ENCODE data around the gene F2RL3.
"Not testable (repeated sequence)": the region's sequence is repeated elsewhere in the genome, so short reads cannot be mapped to it uniquely, and the experiment has no call there.

The F2RL3 gene

DNA sequence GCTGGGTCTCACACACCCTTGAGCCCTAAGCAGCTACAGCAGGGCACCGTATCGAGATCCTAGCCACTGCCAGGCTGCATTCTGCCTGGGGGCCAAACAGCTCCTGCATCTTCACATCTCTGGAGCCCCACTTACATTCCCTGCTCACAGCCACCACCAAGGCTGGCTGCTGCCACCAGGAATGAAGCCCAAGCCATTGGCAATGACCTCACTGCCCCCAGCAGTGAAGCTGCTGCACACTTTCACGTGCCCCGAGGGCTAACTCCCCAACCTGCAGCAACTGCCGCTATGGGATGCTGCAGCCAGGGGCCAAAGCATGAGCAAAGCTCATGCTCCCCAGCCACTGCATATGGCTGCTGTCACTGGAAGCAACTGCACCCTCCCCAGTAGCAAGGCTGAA is 42.0 kb downstream of the F2RL3 start:
- H3K4me3 ChIP-seq (ENCODE audit: low read length) = no peak overlapping the region
- no peak for DNase-seq (ENCODE audit: low read depth)
- TF ChIP-seq, protein P1, sequence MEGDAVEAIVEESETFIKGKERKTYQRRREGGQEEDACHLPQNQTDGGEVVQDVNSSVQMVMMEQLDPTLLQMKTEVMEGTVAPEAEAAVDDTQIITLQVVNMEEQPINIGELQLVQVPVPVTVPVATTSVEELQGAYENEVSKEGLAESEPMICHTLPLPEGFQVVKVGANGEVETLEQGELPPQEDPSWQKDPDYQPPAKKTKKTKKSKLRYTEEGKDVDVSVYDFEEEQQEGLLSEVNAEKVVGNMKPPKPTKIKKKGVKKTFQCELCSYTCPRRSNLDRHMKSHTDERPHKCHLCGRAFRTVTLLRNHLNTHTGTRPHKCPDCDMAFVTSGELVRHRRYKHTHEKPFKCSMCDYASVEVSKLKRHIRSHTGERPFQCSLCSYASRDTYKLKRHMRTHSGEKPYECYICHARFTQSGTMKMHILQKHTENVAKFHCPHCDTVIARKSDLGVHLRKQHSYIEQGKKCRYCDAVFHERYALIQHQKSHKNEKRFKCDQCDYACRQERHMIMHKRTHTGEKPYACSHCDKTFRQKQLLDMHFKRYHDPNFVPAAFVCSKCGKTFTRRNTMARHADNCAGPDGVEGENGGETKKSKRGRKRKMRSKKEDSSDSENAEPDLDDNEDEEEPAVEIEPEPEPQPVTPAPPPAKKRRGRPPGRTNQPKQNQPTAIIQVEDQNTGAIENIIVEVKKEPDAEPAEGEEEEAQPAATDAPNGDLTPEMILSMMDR (conservative IDR thresholded peaks at IDR 0.05; ENCODE audit: low read depth, low read length) = no peak

DNA sequence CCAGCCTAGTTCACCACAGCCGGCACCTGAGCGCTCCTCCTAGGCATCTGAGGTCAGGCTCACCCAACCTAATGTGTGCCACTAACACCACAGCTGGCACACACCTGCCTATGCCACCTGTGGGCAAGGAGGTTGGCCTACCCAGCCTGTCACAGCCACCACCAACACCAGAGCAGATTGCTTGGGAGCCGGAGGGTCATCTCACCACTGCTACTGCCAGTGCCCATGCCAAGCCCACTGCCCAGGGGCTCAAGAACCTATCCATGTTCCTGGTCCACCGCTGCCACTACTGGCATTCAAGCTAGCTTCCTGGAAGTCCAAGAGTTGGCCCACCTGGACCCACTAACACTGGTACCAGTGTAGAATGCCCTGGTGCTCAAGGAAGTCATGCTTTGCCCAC is 42.5 kb downstream of the F2RL3 start:
- TF ChIP-seq, protein P1 (conservative IDR thresholded peaks at IDR 0.05; ENCODE audit: low read depth, low read length) = no peak
- no peak overlapping the region for H3K4me3 ChIP-seq (ENCODE audit: low read length)
- no peak for DNase-seq (ENCODE audit: low read depth)

DNA sequence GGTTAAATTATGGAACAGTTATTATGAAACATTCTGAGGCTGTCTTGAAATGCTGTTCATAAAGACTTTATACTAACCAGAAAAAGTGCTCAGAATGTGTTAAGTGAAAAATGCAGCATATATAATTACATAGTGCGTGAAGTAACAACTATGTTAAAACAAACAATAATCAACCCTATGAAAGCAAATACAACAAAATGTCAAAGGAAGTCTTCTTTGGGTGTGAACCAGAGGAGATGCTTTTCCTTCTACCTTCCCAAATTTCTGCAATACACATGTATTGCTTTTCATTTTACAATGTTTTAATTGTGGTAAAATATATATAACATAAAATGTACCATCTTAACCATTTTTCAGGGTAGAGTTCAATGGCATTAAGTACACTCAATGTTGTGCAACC is 45.7 kb downstream of the F2RL3 start:
- TF ChIP-seq, protein P1 (conservative IDR thresholded peaks at IDR 0.05; ENCODE audit: low read depth, low read length) = no peak
- DNase-seq (ENCODE audit: low read depth) = no peak
- no peak overlapping the region for H3K4me3 ChIP-seq (ENCODE audit: low read length)

DNA sequence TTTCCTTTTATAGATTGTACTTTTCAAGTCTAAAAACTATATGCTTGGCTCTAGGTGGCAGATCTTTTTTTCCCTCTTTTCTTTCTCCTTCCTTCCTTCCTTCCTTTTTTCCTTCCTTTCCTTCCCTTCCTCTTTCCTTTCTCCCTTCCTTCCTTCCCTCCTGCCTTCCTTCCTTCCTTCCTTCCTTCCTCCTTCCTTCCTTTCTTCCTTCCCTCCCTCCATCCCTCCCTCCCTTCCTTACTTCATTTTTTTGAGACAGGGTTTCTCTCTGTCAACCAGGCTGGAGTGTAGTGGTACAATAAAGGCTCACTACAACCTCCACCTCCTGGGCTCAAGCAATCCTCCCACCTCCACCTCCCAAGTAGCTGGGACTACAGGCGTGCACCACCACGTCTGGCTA is 48.1 kb downstream of the F2RL3 start:
- TF ChIP-seq, protein P1 (conservative IDR thresholded peaks at IDR 0.05; ENCODE audit: low read depth, low read length) = no peak
- no peak for DNase-seq (ENCODE audit: low read depth)
- H3K4me3 ChIP-seq (ENCODE audit: low read length) = no peak overlapping the region

DNA sequence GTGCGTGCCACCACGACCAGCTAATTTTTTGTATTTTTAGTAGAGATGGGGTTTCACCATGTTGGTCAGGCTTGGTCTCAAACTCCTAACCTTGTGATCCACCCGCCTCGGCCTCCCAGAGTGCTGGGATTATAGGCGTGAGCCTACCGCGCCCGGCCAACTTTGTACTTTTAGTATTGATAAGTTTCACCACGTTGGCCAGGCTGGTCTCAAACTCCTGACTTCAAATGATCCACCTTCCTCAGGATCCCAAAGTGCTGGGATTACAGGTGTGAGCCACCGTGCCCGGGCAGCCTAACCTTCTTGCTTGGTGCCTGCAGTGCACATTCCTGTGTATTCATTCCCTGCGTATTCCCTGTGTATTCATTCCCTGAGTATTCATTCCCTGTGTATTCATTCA is 49.0 kb downstream of the F2RL3 start:
- not testable (repeated sequence) for DNase-seq (ENCODE audit: low read depth); H3K4me3 ChIP-seq (ENCODE audit: low read length)

DNA sequence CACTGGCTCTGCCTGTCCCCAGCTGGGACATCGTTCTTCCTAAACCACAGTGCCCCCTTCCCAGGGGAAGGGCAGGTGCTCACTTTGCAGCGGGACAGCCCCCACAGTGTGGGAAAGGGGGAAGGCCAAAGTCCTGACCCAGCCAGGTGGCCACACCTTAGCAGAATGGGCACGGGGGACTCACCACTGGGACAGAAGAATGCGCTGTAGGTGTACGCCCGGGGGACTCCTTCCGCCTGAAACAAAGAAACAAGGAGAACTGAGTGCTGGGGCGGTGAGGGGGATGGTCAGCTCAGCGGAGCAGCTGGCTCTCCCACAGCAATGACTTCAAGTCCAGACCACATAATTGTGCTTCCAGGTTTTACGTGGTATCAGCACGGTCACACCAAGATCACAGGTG is 49.4 kb downstream of the F2RL3 start:
- no peak overlapping the region for H3K4me3 ChIP-seq (ENCODE audit: low read length)
- TF ChIP-seq, protein P1 (conservative IDR thresholded peaks at IDR 0.05; ENCODE audit: low read depth, low read length) = no peak
- DNase-seq (ENCODE audit: low read depth) = no peak

DNA sequence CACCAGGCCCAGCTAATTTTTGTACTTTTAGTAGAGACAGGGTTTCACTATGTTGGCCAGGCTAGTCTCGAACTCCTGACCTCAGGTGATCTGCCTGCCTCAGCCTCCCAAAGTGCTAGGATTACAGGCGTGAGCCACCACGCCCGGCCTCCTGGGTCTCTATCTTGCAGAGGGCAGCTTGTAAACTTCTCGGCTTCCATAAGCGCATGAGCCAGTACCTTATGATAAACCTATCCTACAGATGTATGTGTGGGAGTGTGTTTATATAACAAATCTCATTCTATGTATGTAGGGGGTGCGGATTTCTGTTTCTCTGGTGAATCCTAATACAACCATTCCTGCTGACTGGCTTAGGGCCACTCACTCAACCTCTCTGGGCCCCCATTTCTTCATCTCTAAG is 51.3 kb downstream of the F2RL3 start:
- H3K4me3 ChIP-seq (ENCODE audit: low read length); DNase-seq (ENCODE audit: low read depth): not testable (repeated sequence)

DNA sequence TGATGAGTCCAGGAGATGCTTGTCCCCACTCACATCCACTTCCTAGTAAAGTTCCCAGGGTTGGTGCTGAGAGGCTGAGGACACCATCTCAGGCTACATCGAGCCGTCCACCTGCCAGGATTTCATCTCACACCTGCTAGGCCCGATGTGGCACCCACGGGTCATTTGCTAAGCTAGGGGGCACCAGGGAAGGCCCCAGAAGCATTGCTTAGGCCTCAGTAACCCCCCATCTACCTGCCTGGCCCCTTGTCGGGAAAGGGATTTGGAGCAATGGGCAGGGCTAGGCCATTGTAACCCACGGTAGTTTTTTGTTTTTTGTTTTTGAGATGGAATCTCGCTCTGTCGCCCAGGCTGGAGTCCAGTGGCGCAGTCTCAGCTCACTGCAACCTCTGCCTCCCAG is 51.8 kb downstream of the F2RL3 start:
- no peak overlapping the region for H3K4me3 ChIP-seq (ENCODE audit: low read length)
- TF ChIP-seq, protein P1 (conservative IDR thresholded peaks at IDR 0.05; ENCODE audit: low read depth, low read length) = no peak
- DNase-seq (ENCODE audit: low read depth) = no peak
